ENCODE measurements around the gene MCM3.

MCM3 gene

DNA sequence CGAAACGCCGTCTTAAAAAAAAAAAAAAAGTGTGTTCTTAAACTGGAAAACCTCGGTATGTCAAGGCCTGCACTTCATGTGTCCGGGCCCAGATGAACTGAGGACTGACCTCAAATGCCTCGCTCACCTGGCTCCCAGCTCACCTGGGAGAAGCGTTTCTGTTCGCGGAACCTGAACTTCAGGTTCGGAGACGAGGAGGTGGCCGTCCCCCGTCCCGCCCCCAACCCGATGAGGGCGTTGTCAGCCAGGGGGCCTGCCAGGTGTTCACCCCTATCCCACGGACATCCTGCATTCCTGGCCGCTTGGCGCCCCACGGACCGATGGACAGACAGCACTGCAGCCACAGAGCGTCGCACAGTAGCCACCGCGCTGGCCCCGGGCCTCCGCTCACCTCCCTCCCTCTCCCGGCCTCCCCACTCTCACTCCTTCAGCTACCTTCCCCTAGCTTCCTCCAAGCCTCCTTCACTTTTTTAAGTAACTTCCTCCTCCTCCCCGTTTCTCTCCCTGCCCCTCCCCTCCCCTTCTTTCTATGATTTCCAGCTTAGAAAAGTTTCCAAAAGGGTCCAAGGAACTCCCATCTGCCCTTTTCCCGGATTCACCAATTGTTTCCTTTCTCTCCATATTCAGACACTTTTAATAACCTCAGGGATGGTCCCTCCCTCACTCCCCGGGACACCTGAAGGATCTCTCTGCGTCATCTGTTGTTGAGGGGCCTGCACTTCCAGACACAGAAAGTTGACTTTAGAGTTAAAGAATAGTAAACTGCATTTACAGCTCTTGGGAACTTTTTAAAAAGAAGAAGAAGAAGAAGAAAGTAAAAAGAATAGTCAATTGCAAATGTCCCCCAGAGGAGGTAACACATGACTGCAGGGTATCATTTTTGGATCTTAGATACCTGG, 22.7 kb upstream of the MCM3 start:
- Histone ChIP-seq H2AFZ (ENCODE audit: low read length) (peak overlapping the region; percentile 89), H3K9ac (ENCODE audit: low read length) (peak overlapping the region; percentile 49), H3K79me2 (ENCODE audit: insufficient read depth, low read length) (no peaks in the 10 kb centered on the region), H3K4me1 (ENCODE audit: insufficient read depth, low read length, severe bottlenecking) (peaks cover 64% of the 10 kb centered on the region), H3K4me3 (ENCODE audit: low read depth, low read length, poor library complexity, severe bottlenecking) (peak overlapping the region; percentile 34), H3K36me3 (ENCODE audit: insufficient read depth, low read length) (no peaks in the 10 kb centered on the region), H3K4me2 (ENCODE audit: low read length) (peak overlapping the region; percentile 57), H4K20me1 (ENCODE audit: insufficient read depth, low read length) (no peaks in the 10 kb centered on the region), H3K9me3 (ENCODE audit: low read length) (no peaks in the 10 kb centered on the region), H3K9me2 (ENCODE audit: low read depth, low read length) (no peaks in the 10 kb centered on the region), H3K27me3 (ENCODE audit: insufficient read depth, low read length) (no peaks in the 10 kb centered on the region), H3F3A (ENCODE audit: insufficient read depth, low read length) (no peaks in the 10 kb centered on the region), H3K27ac (ENCODE audit: low read depth, low read length, poor library complexity, severe bottlenecking) (peak overlapping the region; percentile 94)
- no peak for TF ChIP-seq EZH2 (IDR thresholded peaks at IDR 0.05; ENCODE audit: borderline replicate concordance, low read length)
- TF ChIP-seq, protein P1, sequence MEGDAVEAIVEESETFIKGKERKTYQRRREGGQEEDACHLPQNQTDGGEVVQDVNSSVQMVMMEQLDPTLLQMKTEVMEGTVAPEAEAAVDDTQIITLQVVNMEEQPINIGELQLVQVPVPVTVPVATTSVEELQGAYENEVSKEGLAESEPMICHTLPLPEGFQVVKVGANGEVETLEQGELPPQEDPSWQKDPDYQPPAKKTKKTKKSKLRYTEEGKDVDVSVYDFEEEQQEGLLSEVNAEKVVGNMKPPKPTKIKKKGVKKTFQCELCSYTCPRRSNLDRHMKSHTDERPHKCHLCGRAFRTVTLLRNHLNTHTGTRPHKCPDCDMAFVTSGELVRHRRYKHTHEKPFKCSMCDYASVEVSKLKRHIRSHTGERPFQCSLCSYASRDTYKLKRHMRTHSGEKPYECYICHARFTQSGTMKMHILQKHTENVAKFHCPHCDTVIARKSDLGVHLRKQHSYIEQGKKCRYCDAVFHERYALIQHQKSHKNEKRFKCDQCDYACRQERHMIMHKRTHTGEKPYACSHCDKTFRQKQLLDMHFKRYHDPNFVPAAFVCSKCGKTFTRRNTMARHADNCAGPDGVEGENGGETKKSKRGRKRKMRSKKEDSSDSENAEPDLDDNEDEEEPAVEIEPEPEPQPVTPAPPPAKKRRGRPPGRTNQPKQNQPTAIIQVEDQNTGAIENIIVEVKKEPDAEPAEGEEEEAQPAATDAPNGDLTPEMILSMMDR (IDR thresholded peaks at IDR 0.05; ENCODE audit: low read length) = no peak

DNA sequence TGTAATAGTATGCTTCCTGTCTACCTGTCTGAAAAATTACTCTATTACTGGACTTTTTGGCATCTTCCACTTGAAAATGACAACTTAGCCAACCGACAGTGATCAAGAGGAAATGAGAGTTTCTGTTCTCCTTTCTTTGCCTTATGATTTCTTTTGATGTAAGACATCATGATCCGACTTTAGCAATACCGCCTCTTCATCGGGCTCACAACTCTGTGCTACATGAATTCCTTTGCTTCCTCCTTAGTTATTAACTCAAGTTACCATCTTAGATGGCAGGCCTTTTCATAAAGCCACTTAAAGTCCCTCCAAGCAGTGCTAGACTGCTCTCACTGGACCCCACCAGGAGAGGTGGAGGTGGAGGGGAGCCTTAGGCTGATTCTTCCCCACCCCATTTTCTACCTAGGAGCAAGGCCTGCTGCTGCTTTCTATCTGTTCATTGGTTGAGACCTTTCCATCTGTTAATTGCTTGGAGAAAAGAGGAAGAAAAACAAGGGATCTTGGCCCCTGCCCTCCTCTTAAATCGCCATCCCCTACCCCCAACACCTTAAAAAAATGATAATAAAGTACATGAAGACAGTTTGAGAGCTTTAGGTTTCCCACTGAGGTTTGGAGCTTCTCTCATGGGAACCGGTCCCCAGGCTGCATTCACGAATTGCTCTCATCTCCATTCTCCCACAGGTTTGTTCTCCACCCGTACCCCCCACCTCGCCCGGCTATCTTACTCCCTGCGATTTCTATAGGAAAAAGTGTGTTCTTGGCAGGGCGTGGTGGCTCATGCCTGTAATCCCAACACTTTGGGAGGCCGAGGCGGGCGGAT, 21.6 kb upstream of the MCM3 start:
- Histone ChIP-seq H3K4me2 (ENCODE audit: low read length) (peak overlapping the region; percentile 58), H3K27me3 (ENCODE audit: insufficient read depth, low read length) (no peaks in the 10 kb centered on the region), H3K4me1 (ENCODE audit: insufficient read depth, low read length, severe bottlenecking) (peaks cover 64% of the 10 kb centered on the region), H3K9me2 (ENCODE audit: low read depth, low read length) (no peaks in the 10 kb centered on the region), H3K9me3 (ENCODE audit: low read length) (no peaks in the 10 kb centered on the region), H3F3A (ENCODE audit: insufficient read depth, low read length) (no peaks in the 10 kb centered on the region), H3K36me3 (ENCODE audit: insufficient read depth, low read length) (no peaks in the 10 kb centered on the region), H3K27ac (ENCODE audit: low read depth, low read length, poor library complexity, severe bottlenecking) (peak overlapping the region; percentile 94), H4K20me1 (ENCODE audit: insufficient read depth, low read length) (no peaks in the 10 kb centered on the region), H3K4me3 (ENCODE audit: low read depth, low read length, poor library complexity, severe bottlenecking) (peak overlapping the region; percentile 15), H3K79me2 (ENCODE audit: insufficient read depth, low read length) (no peaks in the 10 kb centered on the region), H3K9ac (ENCODE audit: low read length) (peak overlapping the region; percentile 29), H2AFZ (ENCODE audit: low read length) (no peak overlapping the region)
- TF ChIP-seq, protein P1 (IDR thresholded peaks at IDR 0.05; ENCODE audit: low read length) = no peak
- no peak for TF ChIP-seq EZH2 (IDR thresholded peaks at IDR 0.05; ENCODE audit: borderline replicate concordance, low read length)

DNA sequence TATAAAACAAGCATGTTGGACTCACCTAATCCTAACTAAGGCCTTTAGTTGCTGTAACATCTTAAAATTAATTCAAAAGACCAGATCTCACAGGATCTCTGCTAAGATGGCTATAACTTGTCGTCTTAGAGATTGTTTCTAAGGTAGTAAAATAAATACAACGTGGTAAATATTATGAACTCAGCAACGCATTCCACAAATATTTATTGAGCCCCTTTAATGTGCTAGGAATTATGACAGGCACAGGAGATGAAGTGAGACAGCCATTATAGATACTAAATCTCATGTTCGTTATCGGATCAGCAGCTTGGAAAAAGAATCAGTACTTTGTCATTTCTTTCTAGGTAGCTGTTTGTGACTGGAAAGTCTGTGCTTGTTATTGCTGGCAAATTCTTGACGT, 20.9 kb upstream of the MCM3 start:
- H3K9me2 ChIP-seq (ENCODE audit: low read depth, low read length) = no peaks in the 10 kb centered on the region
- peak overlapping the region; percentile 94 for H3K27ac ChIP-seq (ENCODE audit: low read depth, low read length, poor library complexity, severe bottlenecking)
- H3K79me2 ChIP-seq (ENCODE audit: insufficient read depth, low read length) = no peaks in the 10 kb centered on the region
- H3K4me1 ChIP-seq (ENCODE audit: insufficient read depth, low read length, severe bottlenecking) = peaks cover 64% of the 10 kb centered on the region
- H3K9ac ChIP-seq (ENCODE audit: low read length) = peak overlapping the region; percentile 10; the same call in 1 of the 2 replicates
- peak overlapping the region; percentile 58 for H3K4me2 ChIP-seq (ENCODE audit: low read length)
- H3K9me3 ChIP-seq (ENCODE audit: low read length) = no peaks in the 10 kb centered on the region
- H3K27me3 ChIP-seq (ENCODE audit: insufficient read depth, low read length) = no peaks in the 10 kb centered on the region
- no peaks in the 10 kb centered on the region for H4K20me1 ChIP-seq (ENCODE audit: insufficient read depth, low read length)
- no peaks in the 10 kb centered on the region for H3K36me3 ChIP-seq (ENCODE audit: insufficient read depth, low read length)
- peak overlapping the region; percentile 15 for H3K4me3 ChIP-seq (ENCODE audit: low read depth, low read length, poor library complexity, severe bottlenecking)
- no peak overlapping the region for H2AFZ ChIP-seq (ENCODE audit: low read length)
- TF ChIP-seq, protein P1 (IDR thresholded peaks at IDR 0.05; ENCODE audit: low read length) = no peak
- no peak for TF ChIP-seq EZH2 (IDR thresholded peaks at IDR 0.05; ENCODE audit: borderline replicate concordance, low read length)
- H3F3A ChIP-seq (ENCODE audit: insufficient read depth, low read length) = no peaks in the 10 kb centered on the region

Measured in OCI-LY1 (cell line).